LNCaP clone FGC (cell line): ENCODE measurements around the gene DAZL.
A peak's percentile ranks its signal among the peaks of the same experiment; 100 is the strongest.

Experiments used
- DNase-seq: peaks from one replicate; pipeline ENCODE4 v3.0.0-alpha.2; 2011; ENCODE audit warnings: low read depth
- H3K4me3 ChIP-seq: 2 replicates; pipeline ENCODE4 v1.5.1; 2011; ENCODE audit warnings: mild to moderate bottlenecking, low read depth, low read length, control low read depth
- TF ChIP-seq, protein P1 (sequence below): IDR thresholded peaks from 2 replicates; pipeline ENCODE4 v1.5.1; 2012; ENCODE audit warnings: mild to moderate bottlenecking; ENCODE audit not compliant: control insufficient read depth, insufficient read depth; ENCODE audit errors: extremely low read depth

Gene DAZL

DNA sequence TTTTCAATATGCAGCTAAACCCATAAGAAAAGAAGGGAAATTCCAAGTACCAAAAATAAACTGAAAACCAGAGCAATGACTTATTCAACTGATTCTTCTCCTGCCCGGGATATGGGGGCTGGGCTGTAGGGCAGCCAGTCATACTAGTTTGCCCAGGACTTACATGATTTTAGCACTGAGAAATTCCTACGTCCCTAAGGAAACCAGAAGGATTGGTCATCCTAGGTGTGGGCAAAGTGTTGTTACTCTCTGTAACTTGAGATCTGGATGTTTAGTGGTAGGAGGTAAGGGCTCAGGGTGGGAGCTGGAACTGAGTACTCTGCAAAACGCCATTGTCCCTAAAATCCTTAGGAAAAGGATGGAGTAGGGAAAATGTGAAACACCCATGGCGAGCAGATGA lies 1.2 kb upstream of the DAZL start:
- no peak for DNase-seq
- no peak overlapping the region for H3K4me3 ChIP-seq
- TF ChIP-seq, protein P1, sequence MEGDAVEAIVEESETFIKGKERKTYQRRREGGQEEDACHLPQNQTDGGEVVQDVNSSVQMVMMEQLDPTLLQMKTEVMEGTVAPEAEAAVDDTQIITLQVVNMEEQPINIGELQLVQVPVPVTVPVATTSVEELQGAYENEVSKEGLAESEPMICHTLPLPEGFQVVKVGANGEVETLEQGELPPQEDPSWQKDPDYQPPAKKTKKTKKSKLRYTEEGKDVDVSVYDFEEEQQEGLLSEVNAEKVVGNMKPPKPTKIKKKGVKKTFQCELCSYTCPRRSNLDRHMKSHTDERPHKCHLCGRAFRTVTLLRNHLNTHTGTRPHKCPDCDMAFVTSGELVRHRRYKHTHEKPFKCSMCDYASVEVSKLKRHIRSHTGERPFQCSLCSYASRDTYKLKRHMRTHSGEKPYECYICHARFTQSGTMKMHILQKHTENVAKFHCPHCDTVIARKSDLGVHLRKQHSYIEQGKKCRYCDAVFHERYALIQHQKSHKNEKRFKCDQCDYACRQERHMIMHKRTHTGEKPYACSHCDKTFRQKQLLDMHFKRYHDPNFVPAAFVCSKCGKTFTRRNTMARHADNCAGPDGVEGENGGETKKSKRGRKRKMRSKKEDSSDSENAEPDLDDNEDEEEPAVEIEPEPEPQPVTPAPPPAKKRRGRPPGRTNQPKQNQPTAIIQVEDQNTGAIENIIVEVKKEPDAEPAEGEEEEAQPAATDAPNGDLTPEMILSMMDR = no peak

DNA sequence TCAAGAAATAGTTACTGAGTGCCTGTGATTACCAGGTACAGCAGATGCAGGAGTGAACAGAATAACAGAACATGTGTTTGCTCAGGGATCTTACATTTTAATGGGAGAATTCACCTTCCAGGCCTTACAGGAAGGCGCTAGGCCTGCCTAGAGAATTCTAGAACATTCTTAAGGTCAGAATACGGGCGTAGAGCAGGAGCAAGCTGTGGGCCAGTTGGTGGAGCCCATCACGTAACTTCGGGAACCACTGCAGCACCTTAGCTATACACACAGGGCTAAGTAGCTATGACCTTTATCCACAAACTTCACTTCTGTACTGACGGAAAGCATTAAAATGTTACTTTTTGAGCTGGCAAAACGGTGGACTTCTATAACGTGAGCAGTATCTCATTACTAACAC lies 743 bp upstream of the DAZL start:
- TF ChIP-seq, protein P1 = no peak
- H3K4me3 ChIP-seq = no peak overlapping the region
- DNase-seq = no peak

DNA sequence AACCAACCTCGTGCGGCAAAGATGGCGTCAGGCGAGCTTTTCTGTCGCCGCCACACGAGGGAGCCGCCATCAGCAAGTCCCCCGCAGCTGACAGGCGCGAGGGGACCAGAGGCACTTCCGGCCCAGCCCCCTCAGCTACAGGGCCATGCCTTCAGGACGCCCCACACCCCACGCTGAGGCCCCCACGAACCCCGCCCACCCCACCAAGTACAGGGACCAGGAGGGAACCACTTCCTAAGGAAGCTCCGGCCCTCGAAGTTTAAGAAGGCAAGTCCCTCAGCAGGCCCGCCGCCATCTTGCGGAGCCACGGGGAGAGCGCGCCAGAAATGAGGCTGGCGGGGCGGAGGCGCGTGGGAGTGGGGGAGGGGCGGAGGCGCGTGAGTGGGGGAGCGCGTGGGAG lies 790 bp downstream of the DAZL start:
- no peak overlapping the region for H3K4me3 ChIP-seq
- TF ChIP-seq, protein P1 = no peak
- DNase-seq = no peak

DNA sequence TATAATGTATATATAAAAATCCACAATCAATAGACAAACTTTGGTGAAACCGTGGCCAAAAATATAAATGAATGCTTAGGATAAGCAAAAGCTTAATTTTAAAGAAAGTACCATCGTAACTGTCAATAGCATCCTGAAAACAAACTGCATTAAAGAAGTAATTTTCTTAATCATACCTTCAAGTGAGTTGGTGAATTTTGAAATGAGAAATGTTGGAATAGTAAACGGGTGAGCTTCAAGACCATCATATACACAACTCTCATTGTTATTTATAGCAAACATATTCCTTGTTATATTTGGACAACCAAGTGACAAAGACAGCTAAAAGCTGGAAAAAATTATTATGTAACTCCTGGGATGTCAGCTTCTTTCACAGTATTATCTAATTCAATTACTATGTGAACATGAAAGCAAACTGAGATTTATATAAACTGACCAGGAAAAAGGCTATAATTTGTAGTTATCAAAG lies 3.7 kb downstream of the DAZL start:
- DNase-seq = no peak
- TF ChIP-seq, protein P1 = no peak

DNA sequence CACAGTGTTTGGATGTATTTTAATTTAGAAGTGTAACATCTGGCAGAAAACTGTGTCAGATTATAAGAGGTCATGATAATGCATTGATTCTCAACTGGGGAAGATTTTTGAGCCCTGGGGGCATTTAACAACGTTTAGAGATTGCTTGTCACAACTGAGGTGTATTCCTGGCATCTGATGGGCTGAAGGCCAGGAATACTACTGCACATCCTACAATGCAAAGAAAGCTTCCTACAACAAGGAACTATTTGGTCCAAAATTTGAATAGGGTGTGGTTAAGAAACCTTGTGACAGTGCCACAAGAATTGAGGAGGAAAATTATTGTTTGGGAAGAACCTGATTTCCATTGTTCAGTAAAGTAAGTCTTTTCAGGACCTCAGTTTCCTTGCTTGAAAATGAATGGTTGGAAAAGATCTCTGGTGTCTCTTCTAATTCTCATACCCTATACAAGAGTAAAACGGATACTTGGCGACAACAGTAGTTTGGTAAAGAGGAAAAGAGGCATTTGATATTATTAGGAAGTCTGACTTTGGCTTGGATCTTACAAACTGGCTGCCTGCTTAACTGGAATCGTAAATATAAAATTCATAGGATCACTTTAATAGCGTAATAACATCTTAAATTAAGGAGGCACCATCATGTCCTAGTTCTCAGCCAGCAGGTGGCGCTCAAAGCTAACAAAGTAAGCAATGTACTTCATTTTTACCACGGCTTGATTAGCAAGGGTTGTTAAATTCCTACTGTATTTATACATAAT lies 4.3 kb downstream of the DAZL start:
- TF ChIP-seq, protein P1 = peak; percentile 81
- no peak overlapping the region for H3K4me3 ChIP-seq
- peak; percentile 64 for DNase-seq

More for the DNA sequence above, 3.7 kb downstream of the DAZL start:
- no peak overlapping the region for H3K4me3 ChIP-seq

DNA sequence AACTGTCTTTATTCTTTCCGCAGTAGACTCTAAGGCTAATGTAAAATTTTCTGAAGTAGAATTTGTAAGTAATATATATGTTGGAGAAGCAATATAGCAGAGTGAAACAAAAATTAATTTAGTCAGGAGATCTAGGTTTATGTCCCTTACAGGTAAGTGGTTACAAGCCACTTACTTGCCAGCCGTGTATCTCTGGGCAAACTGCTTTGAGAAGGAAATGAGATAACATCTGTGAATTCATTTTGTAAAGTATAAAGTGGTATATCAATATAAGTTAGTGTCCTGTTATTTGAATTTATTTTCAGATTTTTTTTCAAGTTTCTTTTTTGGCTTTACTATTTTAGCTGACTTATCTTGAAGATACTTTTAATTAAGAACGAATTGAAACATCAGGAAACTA lies 5.5 kb downstream of the DAZL start:
- DNase-seq = no peak
- H3K4me3 ChIP-seq = no peak overlapping the region
- TF ChIP-seq, protein P1 = no peak
